GM23338 (cell line): ENCODE data around the gene VWA7. TPM values are rescaled to one million over a fixed set of nuclear protein-coding genes. Genes with fewer than 3 reads are reported as not detected.
A peak's percentile ranks its signal among the peaks of the same experiment; 100 is the strongest.

Experiments used
- ATAC-seq: fragments of 200-7000 bp; cut with Tn5 transposase; 3 replicates; pipeline ENCODE4 v1.9.1; 2020
- DNase-seq: peaks from one replicate; pipeline ENCODE4 v3.0.0-alpha.2; 2015; ENCODE audit warnings: low spot score
- H2AFZ ChIP-seq: fragments of 200-600 bp; sonication (generic); 2 replicates; pipeline ENCODE4 v1.8.0; 2016; ENCODE audit warnings: antibody characterized with exemption, mild to moderate bottlenecking, moderate library complexity
- H3F3A ChIP-seq: fragments of 200-600 bp; sonication (generic); replicated peaks from 2 replicates; pipeline ENCODE4 v1.8.0; 2017; ENCODE audit warnings: antibody characterized with exemption, mixed run types, low read depth
- H3K27ac ChIP-seq: fragments of 200-600 bp; sonication (generic); 2 replicates; pipeline ENCODE4 v1.6.1; 2016; ENCODE audit warnings: low read depth
- H3K27me3 ChIP-seq: fragments of 200-600 bp; sonication (generic); 2 replicates; pipeline ENCODE4 v1.8.0; 2016; ENCODE audit warnings: mild to moderate bottlenecking, mixed run types, moderate library complexity; ENCODE audit not compliant: insufficient read depth
- H3K36me3 ChIP-seq: fragments of 200-600 bp; sonication (generic); 2 replicates; pipeline ENCODE4 v1.8.0; 2016; ENCODE audit warnings: mild to moderate bottlenecking; ENCODE audit not compliant: insufficient read depth
- H3K4me1 ChIP-seq: fragments of 200-600 bp; sonication (generic); 2 replicates; pipeline ENCODE4 v1.8.0; 2016; ENCODE audit warnings: mild to moderate bottlenecking, moderate library complexity; ENCODE audit not compliant: insufficient read depth
- H3K4me2 ChIP-seq: fragments of 200-600 bp; sonication (generic); 2 replicates; pipeline ENCODE4 v1.7.1; 2017; ENCODE audit warnings: mixed run types
- H3K4me3 ChIP-seq: fragments of 200-600 bp; sonication (generic); 2 replicates; pipeline ENCODE4 v1.6.1; 2016; ENCODE audit warnings: mixed run types
- H3K79me2 ChIP-seq: fragments of 200-600 bp; sonication (generic); replicated peaks from 2 replicates; pipeline ENCODE4 v1.8.0; 2017; ENCODE audit warnings: mild to moderate bottlenecking; ENCODE audit not compliant: insufficient read depth
- H3K9me2 ChIP-seq: fragments of 200-600 bp; sonication (generic); 2 replicates; pipeline ENCODE4 v1.8.0; 2017; ENCODE audit not compliant: insufficient read depth
- H4K20me1 ChIP-seq: fragments of 200-600 bp; sonication (generic); replicated peaks from 2 replicates; pipeline ENCODE4 v1.8.0; 2017; ENCODE audit warnings: mild to moderate bottlenecking; ENCODE audit not compliant: insufficient read depth
- H3K27ac Mint-ChIP-seq: 2 replicates; pipeline ENCODE4 v1.8.0; 2020; ENCODE audit warnings: inconsistent platforms, mild to moderate bottlenecking, moderate library complexity, mixed read lengths
- H3K27me3 Mint-ChIP-seq: 3 replicates; pipeline ENCODE4 v1.8.0; 2022; ENCODE audit warnings: low read depth, mild to moderate bottlenecking, moderate library complexity, mixed read lengths, inconsistent platforms; ENCODE audit not compliant: insufficient read depth, poor library complexity
- H3K36me3 Mint-ChIP-seq: 3 replicates; pipeline ENCODE4 v1.8.0; 2021; ENCODE audit warnings: low read depth, mild to moderate bottlenecking, inconsistent platforms, moderate library complexity, mixed read lengths
- H3K4me1 Mint-ChIP-seq: 3 replicates; pipeline ENCODE4 v1.8.0; 2020; ENCODE audit warnings: mild to moderate bottlenecking, inconsistent platforms, mixed read lengths
- H3K4me3 Mint-ChIP-seq: 3 replicates; pipeline ENCODE4 v1.8.0; 2021; ENCODE audit warnings: moderate library complexity, mild to moderate bottlenecking, inconsistent platforms, mixed read lengths
- H3K9me3 Mint-ChIP-seq: 3 replicates; pipeline ENCODE4 v1.8.0; 2020; ENCODE audit warnings: moderate library complexity, mild to moderate bottlenecking, inconsistent platforms, mixed read lengths
- CREB1 ChIP-seq: fragments of 250-450 bp; sonication (Bioruptor Pico); IDR thresholded peaks from 2 replicates; pipeline ENCODE4 v1.5.0; 2020; ENCODE audit warnings: low read depth, mild to moderate bottlenecking, moderate library complexity
- EZH2phosphoT487 ChIP-seq: fragments of 200-600 bp; sonication (generic); IDR thresholded peaks from one replicate; pipeline ENCODE4 v1.8.1; 2018; ENCODE audit warnings: antibody characterized with exemption; ENCODE audit not compliant: unreplicated experiment
- NANOG ChIP-seq: IDR thresholded peaks from 2 replicates; pipeline ENCODE4 v1.6.1; 2016; ENCODE audit warnings: antibody characterized with exemption, borderline replicate concordance
- REST ChIP-seq: IDR thresholded peaks from one replicate; pipeline ENCODE4 v1.6.1; 2018; ENCODE audit warnings: antibody characterized with exemption; ENCODE audit not compliant: unreplicated experiment
- STAT1 ChIP-seq: IDR thresholded peaks from one replicate; pipeline ENCODE4 v1.6.1; 2016; ENCODE audit warnings: antibody characterized with exemption; ENCODE audit not compliant: unreplicated experiment
- ZNF462 ChIP-seq: fragments of 250-450 bp; sonication (Bioruptor Pico); IDR thresholded peaks from 2 replicates; pipeline ENCODE4 v1.5.0; 2020; ENCODE audit warnings: mild to moderate bottlenecking, moderate library complexity
- polyA plus RNA-seq: library from polyadenylated mRNA; unstranded; fragments of >200 nt; fragmentation: Nextera tagmentation; extraction: Ambion mirVana; gene quantifications from 2 replicates; pipeline ENCODE4 v1.2.1, GENCODE V29; 2016
- total RNA-seq: library from RNA; depleted of rRNA; stranded (reverse); fragments of >200 nt; shearing (Covaris generic); gene quantifications from 2 replicates; pipeline ENCODE4 v1.2.3, GENCODE V29; 2014

VWA7 gene
- total and polyA plus RNA-seq, 2 experiments from 2014 or later = 0.07 to 0.36 TPM

- TF ChIP-seq ZNF462 (CRISPR knock-in tag) (no peak), STAT1 (no peak), CREB1 (CRISPR knock-in tag) (no peak)
Measured at GRCh38 chr6:31719001-31719400, 58.1 kb downstream of the VWA7 start (continued).

GRCh38 chr6:31718265-31718664 is 58.9 kb downstream of the VWA7 start:
- H3K4me2 ChIP-seq = peak overlapping the region; percentile 19
- H3K4me3 ChIP-seq = no peak overlapping the region
- peak overlapping the region; percentile 5; the same call in 1 of the 2 replicates for H2AFZ ChIP-seq
- ATAC-seq (peak; percentile 10), DNase-seq (peak; percentile 67)
- H3F3A ChIP-seq = no peaks in the 10 kb centered on the region
- no peaks in the 10 kb centered on the region for H3K27me3 ChIP-seq
- Mint-ChIP-seq H3K4me3 (no peak overlapping the region; the same call in 2 of the 3 replicates), H3K4me1 (peaks cover 35% of the 10 kb centered on the region), H3K36me3 (no peaks in the 10 kb centered on the region; the same call in 2 of the 3 replicates), H3K9me3 (no peaks in the 10 kb centered on the region), H3K27ac (no peak overlapping the region), H3K27me3 (peaks cover 19% of the 10 kb centered on the region)
- no peaks in the 10 kb centered on the region for H3K9me2 ChIP-seq
- H3K36me3 ChIP-seq = no peaks in the 10 kb centered on the region
- no peaks in the 10 kb centered on the region for H4K20me1 ChIP-seq
- H3K27ac ChIP-seq = no peak overlapping the region
- H3K4me1 ChIP-seq = peaks cover 31% of the 10 kb centered on the region
- H3K79me2 ChIP-seq = no peaks in the 10 kb centered on the region
- TF ChIP-seq NANOG = no peak
- TF ChIP-seq ZNF462 (CRISPR knock-in tag) = no peak
- no peak for TF ChIP-seq EZH2phosphoT487
- TF ChIP-seq REST = no peak
